AG20443 (cell line): ENCODE results near the gene FMN1.
A peak's percentile ranks its signal among the peaks of the same experiment; 100 is the strongest.

Experiments
- DNase-seq: peaks from one replicate; pipeline ENCODE4 v3.0.0; 2012; ENCODE audit warnings: low spot score, mixed read lengths

The FMN1 gene

DNA sequence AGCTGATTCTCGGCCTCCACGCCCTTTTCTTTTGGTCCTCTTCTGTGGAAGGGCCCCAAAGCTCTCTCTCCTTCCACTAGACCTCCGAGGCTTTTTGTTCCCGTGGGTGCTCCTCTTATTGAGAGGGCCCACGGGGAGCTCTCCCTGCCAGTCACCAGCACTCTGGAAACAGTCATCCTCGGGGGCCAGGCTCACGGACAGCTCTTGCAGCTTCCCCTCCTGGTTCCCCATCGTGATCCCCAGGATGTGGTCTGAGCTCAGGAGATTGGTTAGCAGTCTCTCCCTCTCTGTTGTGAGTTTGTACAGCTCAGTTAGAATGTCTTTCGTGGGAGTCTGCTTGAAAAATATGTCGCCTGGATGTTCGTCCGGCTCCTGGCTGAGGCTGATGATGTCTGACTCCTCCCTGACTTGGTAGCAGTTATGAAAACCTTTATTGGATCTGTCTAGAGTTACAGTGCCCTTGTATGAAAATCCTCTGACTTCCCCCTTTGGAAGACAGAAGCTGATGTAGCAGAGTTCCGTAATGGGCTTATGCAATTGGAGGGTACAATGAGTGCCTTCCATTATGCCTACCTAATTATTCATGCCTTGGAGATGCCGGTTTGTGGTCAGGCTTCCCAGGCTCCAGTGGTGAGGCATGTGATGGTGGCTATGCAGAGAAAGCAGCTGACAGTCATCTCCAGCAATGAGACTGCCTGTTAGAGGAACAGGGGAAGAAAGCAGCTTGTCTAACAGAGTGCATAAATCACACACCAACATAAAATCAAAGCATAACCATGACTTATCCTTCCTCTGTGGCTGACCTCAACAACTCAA lies 40.0 kb downstream of the FMN1 start:
- DNase-seq = peak; percentile 61

DNA sequence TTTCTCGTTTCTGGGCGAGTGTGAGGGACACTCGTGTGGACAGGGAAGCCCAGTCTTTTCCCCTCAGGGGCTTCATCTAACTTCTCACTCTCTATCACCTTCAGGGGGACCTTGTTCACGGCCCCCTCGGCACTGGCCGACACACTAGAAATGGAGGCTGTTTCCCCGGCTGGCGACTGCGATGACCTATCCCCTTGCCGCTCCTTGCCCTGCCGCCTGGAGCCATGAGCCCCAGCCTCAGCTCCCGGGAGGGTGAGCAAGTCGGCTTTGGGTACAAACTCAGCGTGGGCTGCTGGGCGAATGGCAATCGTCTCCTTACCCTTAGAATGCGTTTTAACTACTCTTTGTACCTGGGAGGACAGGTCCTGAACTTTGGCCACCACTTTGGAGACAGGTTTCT lies 41.0 kb downstream of the FMN1 start:
- no peak for DNase-seq

DNA sequence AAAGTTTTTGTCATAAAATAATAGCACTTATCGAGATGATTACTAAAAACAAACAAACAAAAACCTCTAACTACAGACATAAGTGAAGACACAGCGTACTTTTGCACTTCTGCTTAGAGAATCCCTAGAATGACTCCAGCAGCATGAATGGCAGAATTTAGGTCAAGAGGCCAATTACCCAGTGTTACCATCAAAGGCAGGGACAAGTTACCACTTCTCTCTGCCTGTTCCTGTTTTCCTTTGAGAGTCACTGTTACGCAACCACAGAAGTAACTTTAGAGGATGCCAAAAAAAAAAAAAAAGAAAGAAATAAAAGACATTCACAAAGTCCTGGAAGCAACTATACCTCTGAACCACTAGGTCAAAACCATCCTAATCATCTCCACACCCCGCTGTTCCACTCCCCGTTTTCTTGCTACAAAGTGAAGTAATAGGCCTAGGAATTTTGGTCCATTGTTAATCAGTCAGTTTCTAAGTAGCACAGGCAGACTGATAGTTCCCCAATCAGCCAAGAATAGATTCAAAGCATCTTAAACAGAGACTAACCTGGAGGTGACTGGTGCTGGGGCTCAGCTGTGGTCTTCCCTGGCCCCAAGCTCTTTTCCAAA lies 41.9 kb downstream of the FMN1 start:
- no peak for DNase-seq

DNA sequence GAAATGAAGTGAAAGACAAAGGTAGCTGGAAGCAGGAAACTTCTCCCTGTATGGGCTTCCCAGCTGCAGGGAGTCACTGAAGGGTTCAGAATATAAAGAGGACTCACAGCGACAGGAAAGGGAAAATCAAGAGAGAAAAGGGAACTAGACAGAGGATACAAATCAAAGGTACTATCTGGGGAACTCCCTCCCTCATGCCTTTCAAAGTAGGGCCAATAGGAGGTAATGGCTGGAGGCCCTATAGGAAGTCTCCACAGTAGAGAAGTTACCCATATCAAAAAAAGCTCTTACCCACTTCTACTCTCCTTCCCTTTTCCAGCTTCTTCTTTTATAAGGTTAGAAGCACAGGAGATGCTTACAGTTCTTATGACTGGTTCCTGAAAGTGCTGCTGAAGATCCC lies 43.5 kb downstream of the FMN1 start:
- DNase-seq = no peak

DNA sequence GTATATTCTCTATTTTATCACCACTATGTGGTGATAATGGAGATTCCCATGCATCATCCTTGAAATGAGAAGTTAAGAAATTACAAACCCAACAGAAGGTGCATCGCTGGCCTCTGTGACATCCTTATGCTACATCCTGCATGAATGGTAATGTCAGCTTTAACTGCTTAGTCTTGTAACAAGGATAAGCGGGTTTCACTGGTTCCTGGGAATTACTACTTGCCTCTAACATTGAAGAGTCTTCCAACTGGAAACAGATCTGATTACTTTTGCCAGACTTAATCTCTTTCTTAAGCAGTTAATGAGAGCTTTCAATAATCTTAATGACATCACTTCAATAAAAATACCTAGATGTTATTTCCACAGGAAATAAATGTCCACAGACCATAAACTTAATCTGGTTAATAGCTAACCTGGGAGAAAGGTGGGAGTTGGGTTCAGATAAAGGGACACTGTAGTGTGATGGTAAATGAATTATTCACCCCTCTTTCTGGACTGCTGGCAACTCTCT lies 44.0 kb downstream of the FMN1 start:
- DNase-seq = no peak

DNA sequence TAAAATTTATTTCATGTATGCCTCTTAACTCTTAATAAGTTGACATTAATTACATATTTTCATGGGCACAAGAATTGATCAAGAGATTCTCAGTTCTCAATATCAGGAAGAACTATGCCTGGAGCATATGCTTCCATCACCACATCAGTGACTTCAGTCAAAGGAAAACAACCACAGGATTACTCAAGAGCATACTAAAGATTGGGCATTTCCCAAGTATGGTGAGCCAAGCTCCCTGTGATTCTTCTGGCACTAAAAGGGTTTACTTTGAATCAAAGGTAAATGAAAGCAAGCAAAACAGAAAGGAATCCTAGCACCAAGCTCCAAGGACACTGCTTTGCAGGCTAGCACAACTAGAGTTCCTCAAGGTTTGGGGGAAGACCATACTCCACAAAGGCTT lies 44.6 kb downstream of the FMN1 start:
- no peak for DNase-seq

DNA sequence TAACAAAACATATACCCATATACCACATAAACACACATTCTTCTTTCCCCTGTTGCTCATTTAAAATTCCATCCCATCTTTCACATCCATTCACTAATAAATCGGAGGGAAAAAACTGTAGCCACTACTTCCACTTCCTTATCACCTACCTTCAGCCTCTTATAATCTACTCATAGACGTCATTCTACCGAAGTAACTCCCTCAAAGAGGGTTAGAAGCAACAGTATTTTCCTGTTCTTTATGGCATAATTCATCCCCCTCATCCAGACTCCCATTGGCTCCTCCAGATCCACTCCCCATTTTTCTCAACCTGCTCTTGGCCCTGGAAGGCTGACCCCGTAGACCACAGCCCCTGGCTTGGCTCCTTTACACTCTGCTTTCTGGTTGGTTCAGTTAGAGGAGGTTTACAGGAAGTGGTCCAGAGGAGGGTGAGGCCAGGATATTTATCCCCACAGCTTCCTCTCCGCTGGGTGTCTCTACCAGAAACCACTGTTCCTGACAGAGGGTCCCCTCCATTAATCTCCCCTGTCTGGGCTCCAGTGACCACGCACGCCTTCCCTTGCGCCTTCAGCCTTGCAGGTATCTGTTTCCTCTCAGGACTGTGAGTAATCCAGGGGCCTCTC lies 46.3 kb downstream of the FMN1 start:
- no peak for DNase-seq

DNA sequence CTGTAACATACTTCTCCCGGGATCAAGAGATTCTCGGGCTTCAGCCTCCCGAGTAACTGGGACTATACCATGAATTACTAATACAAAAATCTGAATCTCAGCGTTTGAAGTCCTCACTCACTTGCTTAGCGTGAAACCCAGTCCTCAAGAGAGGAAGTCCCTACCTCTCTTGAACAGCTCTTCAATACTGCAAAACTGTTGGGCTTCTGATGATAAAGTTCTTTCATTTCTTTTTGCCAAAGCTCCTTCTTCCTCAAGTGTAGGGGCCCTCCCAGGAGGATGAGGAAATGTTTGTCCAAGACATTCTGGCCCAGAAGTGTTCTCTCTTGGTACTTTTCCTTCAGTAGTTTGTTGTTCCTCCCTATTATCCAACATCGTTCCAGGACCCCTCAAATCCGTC lies 48.5 kb downstream of the FMN1 start:
- no peak for DNase-seq

DNA sequence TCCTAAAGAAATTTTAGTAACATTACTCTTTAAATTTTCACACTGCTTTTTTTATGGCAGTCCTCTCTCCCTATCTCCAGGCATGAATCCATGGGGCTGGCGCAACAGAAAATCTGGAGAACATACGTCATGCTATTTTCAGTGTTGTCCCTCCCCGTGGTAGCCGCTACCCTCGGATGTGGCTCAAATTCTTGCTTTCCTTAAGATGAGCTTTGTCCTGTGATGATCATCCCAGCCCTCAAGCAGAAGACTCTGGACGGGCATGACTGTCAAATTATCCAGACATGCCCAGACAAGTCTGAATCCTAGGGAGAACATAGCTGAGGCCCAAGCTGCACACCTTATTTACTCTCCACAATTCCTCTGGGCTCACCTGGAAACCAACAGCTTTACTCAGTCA lies 49.1 kb downstream of the FMN1 start:
- DNase-seq = no peak

DNA sequence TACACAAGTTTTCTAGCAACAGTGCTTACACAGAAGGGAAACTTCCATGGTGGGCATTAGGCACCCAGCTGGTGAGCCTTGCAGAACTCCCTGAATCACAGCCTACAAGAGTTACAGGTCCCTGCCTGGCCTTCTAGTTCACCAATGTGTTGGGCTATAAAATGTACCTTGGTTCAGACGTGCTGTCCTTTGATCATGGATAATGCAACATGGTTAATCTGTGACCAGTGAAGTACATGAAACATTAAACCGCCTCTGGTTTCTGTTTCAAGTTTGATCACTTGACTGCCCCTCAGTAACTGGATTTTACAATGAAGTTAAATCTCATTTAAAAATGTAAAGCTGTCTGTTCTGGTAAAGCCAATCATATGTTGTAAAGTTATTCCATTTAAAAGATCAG lies 51.8 kb downstream of the FMN1 start:
- DNase-seq = no peak

DNA sequence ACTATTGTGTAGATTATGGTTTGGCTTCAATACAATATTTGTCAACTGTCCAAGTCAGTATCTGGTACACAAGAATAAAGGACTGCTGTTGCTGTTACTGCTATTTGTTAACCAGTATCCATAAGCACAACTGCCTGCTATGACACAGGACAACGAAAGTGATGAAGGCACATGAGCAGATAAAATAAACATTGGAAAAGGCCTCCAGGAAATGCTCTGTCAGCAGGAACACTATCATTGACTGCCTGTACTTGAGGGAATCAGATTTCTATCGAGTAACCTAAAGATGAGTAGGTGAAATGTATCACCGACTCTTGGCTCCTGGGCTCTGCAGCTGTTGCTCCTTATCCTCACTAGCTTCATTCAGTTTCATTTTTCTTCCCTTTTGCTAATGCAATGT lies 56.5 kb downstream of the FMN1 start:
- DNase-seq = no peak

DNA sequence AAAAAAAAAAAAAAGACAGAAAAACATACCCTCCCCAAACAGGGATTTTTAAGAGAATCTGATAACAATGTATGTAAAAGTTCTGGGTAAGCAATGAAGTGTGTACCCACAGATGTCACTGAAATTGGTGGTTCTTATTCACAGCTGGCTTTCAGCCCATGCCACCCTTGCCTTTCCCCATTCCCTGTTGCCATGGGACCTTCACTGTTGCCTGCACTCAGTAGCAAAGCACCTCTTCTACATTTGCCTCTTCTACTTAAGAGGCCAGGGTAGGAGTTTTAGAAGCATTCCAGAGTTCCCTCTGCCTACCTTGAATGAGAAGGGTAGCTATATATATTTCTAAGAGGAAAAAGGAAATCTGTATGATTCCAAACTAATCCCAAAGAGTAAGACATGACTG lies 57.4 kb downstream of the FMN1 start:
- no peak for DNase-seq

DNA sequence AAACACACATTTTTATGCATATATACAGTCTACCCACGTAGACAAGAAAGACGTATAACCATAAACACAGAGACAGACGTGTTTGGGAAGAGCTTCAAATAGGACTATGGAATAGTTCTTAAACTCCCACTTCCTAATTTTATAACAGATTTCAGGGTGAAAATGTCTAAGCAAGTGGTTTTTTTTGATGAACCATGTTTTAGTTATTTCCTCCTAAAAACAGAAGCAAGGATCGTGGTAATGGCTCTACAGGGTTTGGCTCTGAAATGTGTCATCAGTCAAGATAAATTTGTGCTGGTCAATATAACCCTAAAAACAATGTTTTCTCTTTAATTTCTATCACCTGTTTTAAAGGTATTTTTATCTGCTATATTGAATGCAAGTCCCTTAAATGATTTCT lies 58.2 kb downstream of the FMN1 start:
- no peak for DNase-seq

DNA sequence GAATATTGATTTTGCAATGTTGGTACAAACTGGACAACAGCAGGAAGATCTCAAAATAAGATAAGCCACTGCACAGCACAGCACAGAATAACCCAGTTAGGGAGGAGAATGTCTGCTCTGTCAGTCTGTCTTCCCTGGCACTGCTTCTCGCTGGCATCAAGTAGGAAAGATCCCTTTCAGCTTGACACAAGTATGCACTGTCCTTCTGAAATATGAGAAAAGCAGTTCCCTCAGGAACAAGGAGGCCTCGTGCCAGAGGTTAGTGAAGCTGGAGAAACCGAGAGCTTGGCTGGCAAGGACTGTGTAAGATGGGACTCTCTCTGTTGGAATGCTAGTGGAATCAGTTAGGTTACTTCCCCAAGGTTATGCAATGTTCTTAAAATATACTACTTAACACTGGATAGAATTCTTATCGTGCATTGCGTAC lies 59.1 kb downstream of the FMN1 start:
- DNase-seq = peak; percentile 61

DNA sequence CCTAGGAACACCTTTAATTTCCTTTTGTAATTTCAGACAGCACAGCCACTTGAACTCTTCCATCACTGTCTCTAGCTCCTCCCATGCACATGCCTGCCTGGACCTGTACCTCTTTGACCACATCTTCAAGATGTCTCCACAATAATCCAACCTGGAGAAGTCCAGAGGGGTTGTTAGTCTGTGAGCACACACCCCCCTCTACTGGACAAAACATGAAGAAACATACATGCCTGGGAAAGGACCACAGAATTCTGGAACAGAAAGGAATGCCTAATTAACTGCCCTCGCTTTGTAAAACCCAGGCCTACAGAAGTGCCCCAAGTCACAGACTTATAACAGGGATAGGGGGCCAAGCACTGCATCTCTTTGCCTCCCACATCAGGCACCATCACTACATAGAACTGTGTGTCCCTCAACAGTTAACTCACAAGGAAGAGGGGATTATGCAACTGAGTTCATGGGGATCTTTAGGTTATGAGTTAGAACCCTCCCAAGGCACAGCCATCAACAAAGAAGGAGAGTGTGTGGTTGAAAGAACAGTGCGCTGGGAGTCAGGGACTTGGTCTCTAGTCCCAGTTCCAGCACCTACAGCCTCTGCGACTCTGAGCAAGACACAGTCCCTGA lies 61.7 kb downstream of the FMN1 start:
- peak; percentile 79 for DNase-seq

DNA sequence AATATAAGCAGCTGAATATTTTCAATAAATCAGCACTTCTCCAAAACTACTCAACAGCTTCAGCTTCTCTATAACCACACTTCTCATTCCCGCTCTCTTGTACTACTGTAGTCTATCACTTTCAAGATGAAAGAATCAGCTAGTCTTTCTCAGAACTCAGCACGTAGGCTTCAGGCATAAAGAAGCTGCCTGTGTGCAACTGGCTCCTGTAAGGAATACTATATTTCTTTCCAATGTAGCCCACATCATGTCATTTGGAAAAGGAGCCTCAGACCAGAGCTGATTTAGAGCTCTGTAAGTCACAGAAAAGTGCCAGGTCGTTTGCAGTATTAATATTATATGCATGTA lies 62.3 kb downstream of the FMN1 start:
- no peak for DNase-seq

DNA sequence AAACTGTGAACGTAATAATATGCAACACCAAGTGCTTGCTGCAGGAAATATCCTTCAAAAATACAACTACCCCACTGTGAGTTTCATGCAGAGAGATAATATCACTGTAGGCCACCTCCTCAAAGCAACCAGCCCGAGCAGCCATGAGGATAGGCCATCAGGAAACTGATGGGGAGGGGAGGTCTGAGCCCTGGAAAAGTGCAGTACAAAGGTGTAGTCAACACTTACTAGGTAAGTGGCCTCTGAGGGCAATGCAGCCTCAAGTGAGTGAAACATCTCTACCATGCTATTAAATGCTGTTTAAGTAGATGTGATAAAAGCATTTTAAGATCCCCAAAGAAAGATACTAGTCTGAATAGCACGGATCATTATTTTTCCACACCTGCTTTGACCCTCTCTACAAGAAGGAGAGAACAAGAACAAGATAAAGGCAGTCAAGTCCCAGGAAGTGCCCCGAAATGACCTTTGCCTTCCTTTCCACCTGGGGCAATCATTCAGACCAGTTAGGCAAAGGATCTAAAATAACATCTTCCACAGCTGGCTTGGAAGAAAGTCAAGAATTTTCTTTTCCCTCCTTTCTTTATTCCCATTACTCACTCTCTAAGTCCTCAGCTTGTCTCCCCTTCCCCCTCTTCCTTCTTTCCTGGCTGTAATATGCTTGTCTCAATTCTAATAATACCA lies 62.8 kb downstream of the FMN1 start:
- DNase-seq = no peak

DNA sequence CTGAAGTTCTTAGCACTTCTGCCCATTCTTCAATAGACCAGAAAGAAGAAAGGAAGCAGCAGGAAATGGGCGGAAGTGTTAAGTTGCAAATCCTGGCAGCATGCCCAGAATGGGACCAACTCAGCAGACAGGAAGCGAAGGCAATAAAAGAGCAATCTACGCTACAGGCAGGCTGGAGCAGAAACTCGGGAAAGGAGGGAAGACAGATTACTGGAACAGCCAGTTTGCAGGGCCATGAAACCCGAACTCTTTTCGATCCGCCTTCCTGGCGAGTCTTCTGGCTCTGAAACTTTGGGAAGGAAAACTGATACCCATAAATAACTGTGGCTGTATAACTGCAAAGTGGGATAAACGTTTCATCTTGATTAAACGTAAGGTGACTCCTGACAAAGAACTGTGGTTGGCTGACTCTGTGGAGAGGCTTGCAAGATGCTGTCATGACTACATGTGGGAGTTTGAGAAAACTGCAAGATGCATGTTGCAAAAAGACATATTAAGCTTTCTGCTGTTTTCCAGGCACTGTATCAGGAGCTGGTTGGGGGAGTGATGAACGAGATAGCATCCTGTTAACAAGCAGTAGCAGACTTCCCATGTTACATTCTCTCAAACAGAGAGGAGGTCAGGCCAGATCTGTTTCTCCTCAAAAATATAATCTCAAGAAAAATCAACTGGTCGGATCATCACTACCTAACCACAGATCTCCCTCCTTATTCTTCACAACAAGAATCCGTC lies 67.8 kb downstream of the FMN1 start:
- peak; percentile 87 for DNase-seq

DNA sequence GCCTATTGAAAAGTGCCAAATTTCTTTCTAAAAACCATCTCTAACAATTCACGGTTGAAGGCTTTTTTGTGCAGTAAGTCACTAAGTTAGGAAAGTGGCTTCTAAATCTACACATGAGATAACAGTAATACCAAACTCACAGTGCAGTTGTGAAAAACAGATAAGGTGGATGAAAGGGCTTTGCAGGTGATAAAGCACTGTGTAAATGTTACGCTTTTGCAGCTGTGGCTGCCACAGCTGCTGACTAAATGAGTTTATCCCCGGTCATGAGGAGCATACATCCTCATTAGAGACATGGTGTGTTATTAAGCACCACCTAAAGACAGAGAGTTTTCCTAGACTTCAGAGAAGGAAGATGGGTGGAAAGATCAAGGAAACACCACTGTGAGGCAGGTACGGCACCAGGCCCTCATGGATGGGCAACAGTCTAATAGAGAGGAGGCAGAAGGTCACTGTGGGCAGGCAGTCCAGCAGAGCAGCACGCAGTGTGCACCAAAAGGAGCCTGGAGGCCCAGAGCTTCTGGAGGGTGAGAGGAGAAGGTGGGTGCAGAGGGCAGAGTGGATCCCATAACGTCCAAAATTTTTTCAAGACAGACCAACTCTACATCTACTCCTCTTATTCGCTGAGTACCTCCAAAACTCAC lies 68.5 kb downstream of the FMN1 start:
- DNase-seq = no peak

DNA sequence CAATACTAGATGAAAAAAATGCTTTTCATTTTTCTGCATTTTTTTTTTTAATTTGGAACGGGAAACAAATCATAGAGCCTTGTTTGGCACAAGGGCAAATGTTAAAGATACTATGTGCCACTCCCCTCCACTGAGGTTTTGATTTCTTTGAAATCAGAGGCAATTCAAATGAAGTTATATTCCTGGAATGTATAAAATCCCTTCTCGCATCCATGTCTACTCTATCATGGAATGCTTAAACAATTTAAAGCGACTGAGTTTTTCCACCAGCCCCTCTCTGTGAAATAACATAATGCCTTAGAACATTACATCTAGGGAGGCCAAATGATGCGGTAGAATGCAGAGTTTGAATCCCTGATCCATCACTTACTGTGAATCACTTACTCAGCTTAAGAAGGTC lies 69.7 kb downstream of the FMN1 start:
- DNase-seq = no peak

DNA sequence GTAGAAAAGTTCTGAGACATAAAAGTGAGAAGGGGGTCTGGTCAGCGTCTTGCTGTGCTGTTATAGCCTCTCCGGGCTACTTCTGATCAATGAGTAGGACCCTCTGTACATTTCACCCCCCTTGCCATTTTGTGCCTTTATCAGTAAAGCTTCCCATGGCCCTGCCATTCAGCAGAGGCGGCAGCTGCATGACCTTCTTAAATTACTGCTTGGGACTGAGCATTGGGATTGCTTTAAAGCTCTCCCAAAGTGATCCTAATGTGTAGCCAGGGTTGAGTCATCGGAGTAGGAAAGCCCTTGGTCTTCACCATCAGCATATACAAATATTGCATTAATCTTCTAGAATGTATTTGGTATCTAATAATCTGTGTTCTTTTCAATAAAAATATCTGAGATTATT lies 70.2 kb downstream of the FMN1 start:
- no peak for DNase-seq
